Fibroblast of pulmonary artery (primary cell): ENCODE measurements around the gene SNTG2.
"Not testable (repeated sequence)": the region's sequence is repeated elsewhere in the genome, so short reads cannot be mapped to it uniquely, and the experiment has no call there.

ENCODE experiments used
- DNase-seq: peaks from one replicate; pipeline ENCODE4 v3.0.0-alpha.2; 2010; ENCODE audit warnings: low read depth
- H3K4me3 ChIP-seq: replicated peaks from 2 replicates; pipeline ENCODE4 v1.5.1; 2011; ENCODE audit warnings: low read depth, mild to moderate bottlenecking, control low read depth, low read length, moderate library complexity
- TF ChIP-seq, protein P1 (sequence below): IDR thresholded peaks from 2 replicates; pipeline ENCODE4 v1.5.1; 2011; ENCODE audit warnings: mild to moderate bottlenecking, control low read depth, low read length, inconsistent platforms; ENCODE audit errors: missing control alignments

Gene SNTG2

DNA sequence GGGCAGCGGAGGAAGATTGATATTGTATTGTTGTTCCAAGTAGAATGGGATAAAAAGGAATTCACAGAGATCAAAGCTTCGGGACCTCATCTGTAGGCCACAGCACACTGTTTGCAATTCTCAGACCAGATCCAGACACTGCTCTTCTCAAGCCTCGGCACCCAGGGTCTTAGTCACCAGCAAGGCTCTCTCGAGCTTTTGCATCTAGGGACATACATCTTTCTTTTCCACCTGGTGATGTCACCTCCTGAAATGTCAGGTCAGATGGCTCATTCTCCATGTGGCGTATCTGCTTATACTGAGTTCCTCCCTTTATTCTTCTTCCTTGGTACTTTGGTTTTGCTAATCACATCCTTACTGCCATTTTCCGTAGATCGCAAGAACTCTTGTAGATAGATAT, 42.9 kb upstream of the SNTG2 start:
- TF ChIP-seq, protein P1, sequence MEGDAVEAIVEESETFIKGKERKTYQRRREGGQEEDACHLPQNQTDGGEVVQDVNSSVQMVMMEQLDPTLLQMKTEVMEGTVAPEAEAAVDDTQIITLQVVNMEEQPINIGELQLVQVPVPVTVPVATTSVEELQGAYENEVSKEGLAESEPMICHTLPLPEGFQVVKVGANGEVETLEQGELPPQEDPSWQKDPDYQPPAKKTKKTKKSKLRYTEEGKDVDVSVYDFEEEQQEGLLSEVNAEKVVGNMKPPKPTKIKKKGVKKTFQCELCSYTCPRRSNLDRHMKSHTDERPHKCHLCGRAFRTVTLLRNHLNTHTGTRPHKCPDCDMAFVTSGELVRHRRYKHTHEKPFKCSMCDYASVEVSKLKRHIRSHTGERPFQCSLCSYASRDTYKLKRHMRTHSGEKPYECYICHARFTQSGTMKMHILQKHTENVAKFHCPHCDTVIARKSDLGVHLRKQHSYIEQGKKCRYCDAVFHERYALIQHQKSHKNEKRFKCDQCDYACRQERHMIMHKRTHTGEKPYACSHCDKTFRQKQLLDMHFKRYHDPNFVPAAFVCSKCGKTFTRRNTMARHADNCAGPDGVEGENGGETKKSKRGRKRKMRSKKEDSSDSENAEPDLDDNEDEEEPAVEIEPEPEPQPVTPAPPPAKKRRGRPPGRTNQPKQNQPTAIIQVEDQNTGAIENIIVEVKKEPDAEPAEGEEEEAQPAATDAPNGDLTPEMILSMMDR: no peak
- no peak for DNase-seq
- no peak overlapping the region for H3K4me3 ChIP-seq

GRCh38 chr2:908568-908967, 42.1 kb upstream of the SNTG2 start:
- DNase-seq: no peak
- H3K4me3 ChIP-seq: no peak overlapping the region
- TF ChIP-seq, protein P1: no peak

- H3K4me3 ChIP-seq, DNase-seq: not testable (repeated sequence)
Observed at GRCh38 chr2:909764-910379, 40.8 kb upstream of the SNTG2 start.

DNA sequence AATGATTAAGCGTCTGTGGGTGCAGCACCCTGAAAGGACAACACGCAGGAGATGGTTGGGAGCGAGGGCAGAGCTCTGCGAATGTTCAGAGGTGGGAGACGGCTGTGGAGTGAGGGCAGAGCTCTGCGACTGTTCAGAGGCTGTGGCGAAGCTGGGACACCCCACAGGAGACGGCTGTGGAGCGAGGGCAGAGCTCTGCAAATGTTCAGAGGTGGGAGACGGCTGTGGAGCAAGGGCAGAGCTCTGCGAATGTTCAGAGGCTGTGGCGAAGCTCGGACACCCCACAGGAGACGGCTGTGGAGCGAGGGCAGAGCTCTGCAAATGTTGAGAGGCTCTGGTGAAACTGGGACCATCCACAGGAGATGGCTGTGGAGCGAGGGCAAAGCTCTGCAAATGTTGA, 40.0 kb upstream of the SNTG2 start:
- TF ChIP-seq, protein P1: no peak

GRCh38 chr2:915979-916378, 34.7 kb upstream of the SNTG2 start:
- DNase-seq: no peak
- H3K4me3 ChIP-seq: no peak overlapping the region
- TF ChIP-seq, protein P1: no peak

More for the DNA sequence above, 40.0 kb upstream of the SNTG2 start:
- DNase-seq: no peak
- H3K4me3 ChIP-seq: no peak overlapping the region

DNA sequence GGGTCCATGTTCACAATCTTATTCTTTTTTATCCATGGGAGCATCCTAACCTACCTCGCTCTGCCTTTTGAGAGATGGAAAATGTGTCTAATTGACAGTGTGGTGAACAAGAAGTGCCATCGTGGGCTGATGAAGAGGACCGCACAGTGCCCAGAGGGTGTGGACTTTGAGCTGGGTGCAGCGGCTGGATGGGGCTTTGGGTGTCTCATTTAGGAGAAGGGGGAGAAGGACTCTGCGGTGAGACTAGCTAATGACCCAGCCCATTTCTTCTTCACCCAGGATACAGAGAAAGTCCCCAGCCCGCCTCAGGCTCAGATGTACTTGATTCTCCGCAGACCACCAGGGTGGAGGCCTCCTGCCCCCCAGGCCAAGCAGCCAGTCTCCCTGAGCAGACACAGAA, 33.7 kb upstream of the SNTG2 start:
- no peak overlapping the region for H3K4me3 ChIP-seq
- DNase-seq: no peak
- TF ChIP-seq, protein P1: no peak

DNA sequence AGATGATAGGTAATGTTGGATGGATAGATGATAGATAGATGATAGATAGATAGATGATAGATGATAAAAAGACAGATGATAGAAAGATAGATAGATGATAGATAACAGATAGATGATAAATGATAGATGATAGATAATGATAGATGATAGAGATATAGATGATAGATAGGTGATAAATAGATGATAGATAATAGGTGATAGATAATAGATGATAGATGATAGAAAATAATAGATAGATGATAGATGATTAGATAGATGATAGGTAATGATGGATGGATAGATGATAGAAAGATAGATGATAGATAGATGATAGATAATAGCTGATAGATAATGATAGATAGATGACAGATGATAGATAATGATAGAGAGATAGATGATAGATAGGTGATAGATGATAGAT, 31.0 kb upstream of the SNTG2 start:
- DNase-seq: no peak
- H3K4me3 ChIP-seq: no peak overlapping the region
- TF ChIP-seq, protein P1: no peak
